ENCODE data around the gene GYS2.
"Not testable (repeated sequence)": the region's sequence is repeated elsewhere in the genome, so short reads cannot be mapped to it uniquely, and the experiment has no call there.

GYS2 gene

DNA sequence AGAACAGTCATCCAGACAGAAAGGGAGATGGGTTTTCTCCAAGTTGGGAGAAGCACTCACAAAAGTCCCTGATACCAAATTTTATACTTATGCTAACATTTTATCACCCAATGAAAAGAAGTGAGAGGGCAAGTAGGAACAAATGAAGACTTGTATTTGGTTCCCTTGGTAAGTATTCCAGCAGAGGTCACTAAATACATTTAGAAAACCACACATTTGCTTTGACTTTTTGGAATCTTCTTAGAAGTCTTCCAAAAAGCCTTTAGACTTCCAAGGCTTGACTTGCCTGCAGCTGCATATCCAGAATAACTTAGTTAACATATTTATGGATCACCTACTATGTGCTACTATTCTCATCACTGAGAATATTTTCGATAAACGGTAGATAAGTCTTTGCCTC is 3.1 kb upstream of the GYS2 start:
- no peak for DNase-seq (ENCODE audit: low read depth)
- H3K4me3 ChIP-seq (ENCODE audit: low read depth, low read length), result no peak overlapping the region
- TF ChIP-seq, protein P1, sequence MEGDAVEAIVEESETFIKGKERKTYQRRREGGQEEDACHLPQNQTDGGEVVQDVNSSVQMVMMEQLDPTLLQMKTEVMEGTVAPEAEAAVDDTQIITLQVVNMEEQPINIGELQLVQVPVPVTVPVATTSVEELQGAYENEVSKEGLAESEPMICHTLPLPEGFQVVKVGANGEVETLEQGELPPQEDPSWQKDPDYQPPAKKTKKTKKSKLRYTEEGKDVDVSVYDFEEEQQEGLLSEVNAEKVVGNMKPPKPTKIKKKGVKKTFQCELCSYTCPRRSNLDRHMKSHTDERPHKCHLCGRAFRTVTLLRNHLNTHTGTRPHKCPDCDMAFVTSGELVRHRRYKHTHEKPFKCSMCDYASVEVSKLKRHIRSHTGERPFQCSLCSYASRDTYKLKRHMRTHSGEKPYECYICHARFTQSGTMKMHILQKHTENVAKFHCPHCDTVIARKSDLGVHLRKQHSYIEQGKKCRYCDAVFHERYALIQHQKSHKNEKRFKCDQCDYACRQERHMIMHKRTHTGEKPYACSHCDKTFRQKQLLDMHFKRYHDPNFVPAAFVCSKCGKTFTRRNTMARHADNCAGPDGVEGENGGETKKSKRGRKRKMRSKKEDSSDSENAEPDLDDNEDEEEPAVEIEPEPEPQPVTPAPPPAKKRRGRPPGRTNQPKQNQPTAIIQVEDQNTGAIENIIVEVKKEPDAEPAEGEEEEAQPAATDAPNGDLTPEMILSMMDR (IDR thresholded peaks at IDR 0.05; ENCODE audit: insufficient read depth, low read depth, low read length, missing control alignments), result no peak

DNA sequence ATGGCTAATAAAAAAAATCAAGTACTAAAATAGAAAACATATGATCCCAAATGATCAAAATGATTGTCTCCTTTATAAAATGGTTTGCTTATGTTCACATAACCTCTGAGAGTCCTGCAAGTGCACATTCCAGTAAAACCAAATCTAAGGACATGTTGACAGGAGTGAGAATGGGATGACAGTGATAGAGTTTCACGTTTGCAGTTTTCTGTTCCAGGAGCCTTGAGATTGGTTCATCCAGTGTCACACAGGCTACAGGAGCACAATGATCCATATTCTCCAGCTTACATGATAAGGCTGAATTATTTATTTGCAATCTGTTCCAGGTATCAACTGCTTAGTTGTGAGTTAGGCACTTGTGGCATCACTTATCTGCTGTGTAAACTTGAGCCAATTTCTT is 1.5 kb upstream of the GYS2 start:
- no peak overlapping the region for H3K4me3 ChIP-seq (ENCODE audit: low read depth, low read length)
- TF ChIP-seq, protein P1 (IDR thresholded peaks at IDR 0.05; ENCODE audit: insufficient read depth, low read depth, low read length, missing control alignments), result no peak
- DNase-seq (ENCODE audit: low read depth), result no peak

DNA sequence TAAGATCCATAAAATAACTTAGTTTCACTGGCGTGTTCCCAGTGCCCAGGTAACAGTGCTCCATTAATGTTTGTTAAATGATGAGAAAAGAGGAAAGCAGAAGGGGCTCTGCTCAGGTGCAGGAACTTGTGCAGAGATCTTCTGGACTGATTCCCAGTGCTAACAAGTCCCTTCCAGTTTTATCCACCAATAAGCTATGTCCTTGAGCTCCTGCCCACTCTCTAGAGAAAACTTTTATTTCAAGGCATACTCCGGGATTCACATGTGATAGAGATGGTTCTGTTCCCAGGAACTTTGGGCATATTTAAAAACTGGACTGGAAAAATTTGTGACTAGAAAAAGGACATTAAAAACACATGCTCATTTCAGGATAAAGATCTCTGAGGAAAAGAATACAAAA is 1.9 kb downstream of the GYS2 start:
- DNase-seq (ENCODE audit: low read depth), result no peak
- TF ChIP-seq, protein P1 (IDR thresholded peaks at IDR 0.05; ENCODE audit: insufficient read depth, low read depth, low read length, missing control alignments), result no peak
- no peak overlapping the region for H3K4me3 ChIP-seq (ENCODE audit: low read depth, low read length)

DNA sequence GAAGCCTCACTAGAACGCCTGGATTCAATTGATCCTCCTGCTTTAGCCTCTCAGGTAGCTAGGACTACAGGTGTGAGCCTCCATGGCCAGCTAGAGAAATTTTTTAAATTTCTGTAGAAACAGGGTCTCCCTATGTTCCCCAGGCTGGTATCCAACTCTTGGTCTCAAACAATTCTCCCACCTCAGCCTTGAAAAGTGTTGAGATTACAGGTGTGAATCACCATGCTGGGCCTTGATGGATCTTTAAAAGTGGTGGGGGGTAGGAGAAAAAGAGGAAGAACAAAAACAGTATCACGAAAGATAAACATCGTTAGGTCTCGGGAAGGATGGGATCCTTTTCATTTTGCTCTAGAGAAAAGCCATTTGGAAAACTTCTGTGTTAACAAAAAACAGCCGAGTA is 4.5 kb downstream of the GYS2 start:
- TF ChIP-seq, protein P1 (IDR thresholded peaks at IDR 0.05; ENCODE audit: insufficient read depth, low read depth, low read length, missing control alignments), result no peak
- DNase-seq (ENCODE audit: low read depth), result no peak
- no peak overlapping the region for H3K4me3 ChIP-seq (ENCODE audit: low read depth, low read length)

DNA sequence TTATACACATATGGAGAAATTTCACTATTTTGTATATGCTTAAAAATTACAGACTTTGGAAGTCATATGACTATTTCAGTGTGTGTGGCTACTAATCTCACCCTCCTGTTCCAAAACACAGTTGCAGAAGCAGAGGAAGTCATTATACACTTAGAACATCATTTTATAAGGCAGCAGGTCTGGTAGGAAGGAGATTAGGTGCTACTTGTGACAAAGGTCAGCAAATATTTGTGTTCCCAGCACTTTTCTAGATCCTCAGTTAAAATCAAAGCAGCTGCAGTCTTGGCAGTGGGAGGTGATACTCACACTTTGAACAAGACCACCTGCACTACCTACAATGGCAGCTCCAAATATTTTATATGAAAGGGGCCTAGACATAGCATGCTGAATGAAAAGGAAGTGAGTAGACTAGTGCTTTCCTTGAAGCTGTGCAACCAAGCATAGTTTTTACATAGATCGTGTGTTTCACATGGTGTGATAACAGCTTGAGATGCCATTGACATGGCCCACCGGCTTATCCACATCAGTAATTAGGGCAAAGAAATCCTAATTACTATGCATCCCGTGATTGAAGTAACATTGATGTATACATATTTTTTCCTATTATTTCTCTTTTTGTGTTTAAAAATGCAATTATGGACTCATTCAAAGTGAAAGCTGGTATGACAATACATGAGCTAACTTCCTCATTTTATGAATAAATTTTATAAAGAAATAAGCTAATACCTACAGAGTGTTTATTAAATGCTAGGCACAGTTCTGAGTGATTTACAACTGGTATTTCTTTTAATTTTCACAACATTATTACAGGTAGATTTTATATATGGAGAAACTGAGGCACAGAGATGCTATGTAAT is 5.3 kb downstream of the GYS2 start:
- peak; percentile 9 for DNase-seq (ENCODE audit: low read depth)
- TF ChIP-seq, protein P1 (IDR thresholded peaks at IDR 0.05; ENCODE audit: insufficient read depth, low read depth, low read length, missing control alignments), result no peak
- H3K4me3 ChIP-seq (ENCODE audit: low read depth, low read length), result no peak overlapping the region

DNA sequence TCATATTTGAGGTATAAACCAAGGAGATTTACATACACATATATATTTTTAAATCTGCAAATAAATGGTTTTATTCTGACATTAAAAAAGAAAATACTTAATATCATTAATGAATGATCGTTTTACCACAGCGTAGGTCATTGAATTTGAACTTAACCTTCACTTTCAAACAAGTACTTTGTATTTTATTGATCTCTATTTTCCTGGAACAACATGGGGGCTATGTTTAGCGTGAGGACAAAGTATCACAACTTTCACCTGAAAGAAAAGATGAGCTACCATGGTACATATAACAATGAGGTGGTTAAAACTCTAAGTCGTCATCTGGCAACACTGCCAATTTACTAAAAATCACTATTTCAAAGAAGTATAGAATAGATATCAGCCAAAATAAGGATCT is 6.0 kb downstream of the GYS2 start:
- DNase-seq (ENCODE audit: low read depth), result no peak
- H3K4me3 ChIP-seq (ENCODE audit: low read depth, low read length), result no peak overlapping the region
- TF ChIP-seq, protein P1 (IDR thresholded peaks at IDR 0.05; ENCODE audit: insufficient read depth, low read depth, low read length, missing control alignments), result no peak

DNA sequence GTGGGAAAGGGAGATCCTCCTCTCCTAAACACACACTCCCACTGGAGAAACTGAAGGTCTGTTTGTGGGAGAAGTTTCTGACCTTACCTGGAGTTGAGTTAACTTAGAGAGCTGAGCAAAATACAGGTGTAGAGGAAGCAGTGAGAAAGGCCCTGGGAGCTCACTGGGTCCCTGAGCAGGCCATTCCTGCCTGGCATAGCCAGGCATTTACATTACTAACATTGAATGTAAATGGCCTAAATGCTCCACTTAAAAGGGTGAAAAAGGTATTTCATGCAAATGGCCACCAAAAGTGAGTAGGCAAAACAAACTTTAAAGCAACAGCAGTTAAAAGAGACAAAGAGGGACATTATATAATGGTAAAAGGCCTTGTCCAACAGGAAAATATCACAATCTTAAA is 9.3 kb downstream of the GYS2 start:
- not testable (repeated sequence) for H3K4me3 ChIP-seq (ENCODE audit: low read depth, low read length); DNase-seq (ENCODE audit: low read depth)

Data from GM12865 (cell line).